ENCODE measurements around the gene CLIP2. TPM values are rescaled to one million over a fixed set of nuclear protein-coding genes. Genes with fewer than 3 reads are reported as not detected.

Gene CLIP2
- total RNA-seq, 1 donor from 2014 or later = 24.3 TPM

- Histone ChIP-seq H3K27ac (no peak overlapping the region), H3K4me3 (no peak overlapping the region), H3K27me3 (no peaks in the 10 kb centered on the region), H3K4me1 (peaks cover 14% of the 10 kb centered on the region), H3K9me3 (no peaks in the 10 kb centered on the region), H3K36me3 (no peaks in the 10 kb centered on the region)
- no peak for DNase-seq
- ATAC-seq = no peak
- intact Hi-C loops (cut with DNase I) = no loop called here
- TF ChIP-seq CTCF (IDR thresholded peaks at IDR 0.05) = no peak
Measured at GRCh38 chr7:74297516-74298233, 8.5 kb downstream of the CLIP2 start.

GRCh38 chr7:74299401-74299800 lies 10.2 kb downstream of the CLIP2 start:
- no peak for DNase-seq
- no peaks in the 10 kb centered on the region for H3K9me3 ChIP-seq
- H3K27ac ChIP-seq = no peak overlapping the region
- no peaks in the 10 kb centered on the region for H3K36me3 ChIP-seq
- H3K4me3 ChIP-seq = no peak overlapping the region
- peaks cover 9% of the 10 kb centered on the region for H3K4me1 ChIP-seq
- intact Hi-C loops (cut with DNase I) = no loop called here
- ATAC-seq = peak; percentile 54
- no peak for TF ChIP-seq CTCF (IDR thresholded peaks at IDR 0.05)
- H3K27me3 ChIP-seq = no peaks in the 10 kb centered on the region

- no peaks in the 10 kb centered on the region for H3K27me3 ChIP-seq
- ATAC-seq (no peak), DNase-seq (no peak)
- H3K4me3 ChIP-seq = no peak overlapping the region
- TF ChIP-seq CTCF (IDR thresholded peaks at IDR 0.05) = no peak
- peaks cover under 1% of the 10 kb centered on the region for H3K4me1 ChIP-seq
- intact Hi-C loops (cut with DNase I) = no loop called here
- no peaks in the 10 kb centered on the region for H3K36me3 ChIP-seq
- no peaks in the 10 kb centered on the region for H3K9me3 ChIP-seq
- H3K27ac ChIP-seq = no peak overlapping the region
Measured at GRCh38 chr7:74300926-74301325, 11.7 kb downstream of the CLIP2 start.

GRCh38 chr7:74302745-74303221 lies 13.6 kb downstream of the CLIP2 start:
- intact Hi-C loops (cut with DNase I) = no loop called here
- H3K36me3 ChIP-seq = no peaks in the 10 kb centered on the region
- no peak overlapping the region for H3K4me3 ChIP-seq
- ATAC-seq (no peak), DNase-seq (no peak)
- H3K27me3 ChIP-seq = no peaks in the 10 kb centered on the region
- H3K27ac ChIP-seq = no peak overlapping the region
- no peak for TF ChIP-seq CTCF (IDR thresholded peaks at IDR 0.05)
- H3K9me3 ChIP-seq = no peaks in the 10 kb centered on the region
- H3K4me1 ChIP-seq = peaks cover 15% of the 10 kb centered on the region

- ATAC-seq = no peak
- Histone ChIP-seq H3K36me3 (no peaks in the 10 kb centered on the region), H3K4me1 (peaks cover 15% of the 10 kb centered on the region), H3K4me3 (no peak overlapping the region), H3K27ac (no peak overlapping the region), H3K27me3 (no peaks in the 10 kb centered on the region), H3K9me3 (no peaks in the 10 kb centered on the region)
- no peak for DNase-seq
- TF ChIP-seq CTCF (IDR thresholded peaks at IDR 0.05) = no peak
- intact Hi-C loops (cut with DNase I) = no loop called here
Measured at GRCh38 chr7:74304550-74304949, 15.3 kb downstream of the CLIP2 start.
